DMS153 treated with DMSO at 0.1 percent for 48 hours (cell line): Measurements from ENCODE around the gene ITPK1.

Source experiments
- DNase-seq: peaks from one replicate; lab custom pipeline; 2025; ENCODE audit not compliant: unreplicated experiment; lab: John Stamatoyannopoulos, UW

ITPK1 gene

DNA sequence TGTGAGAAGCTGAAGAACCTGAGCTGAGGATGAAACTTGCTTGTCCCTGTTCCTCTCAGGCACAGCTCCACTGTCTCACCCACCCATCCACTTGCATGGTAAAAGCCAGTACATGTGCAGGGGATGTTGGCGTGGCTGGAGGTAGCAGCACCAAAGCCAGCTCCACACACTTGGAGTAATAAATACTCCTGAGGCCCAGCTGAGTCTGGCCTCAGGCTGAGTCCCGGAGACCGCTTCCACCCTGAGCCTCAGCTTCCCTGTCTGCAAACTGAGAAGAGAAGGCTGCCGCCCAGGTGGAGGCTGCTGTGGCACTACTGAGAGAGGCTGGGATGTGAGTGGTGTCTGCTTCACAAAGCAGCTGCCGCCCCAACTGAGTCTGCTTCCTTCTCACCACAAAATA is 173.6 kb downstream of the ITPK1 start:
- DNase-seq = no peak

DNA sequence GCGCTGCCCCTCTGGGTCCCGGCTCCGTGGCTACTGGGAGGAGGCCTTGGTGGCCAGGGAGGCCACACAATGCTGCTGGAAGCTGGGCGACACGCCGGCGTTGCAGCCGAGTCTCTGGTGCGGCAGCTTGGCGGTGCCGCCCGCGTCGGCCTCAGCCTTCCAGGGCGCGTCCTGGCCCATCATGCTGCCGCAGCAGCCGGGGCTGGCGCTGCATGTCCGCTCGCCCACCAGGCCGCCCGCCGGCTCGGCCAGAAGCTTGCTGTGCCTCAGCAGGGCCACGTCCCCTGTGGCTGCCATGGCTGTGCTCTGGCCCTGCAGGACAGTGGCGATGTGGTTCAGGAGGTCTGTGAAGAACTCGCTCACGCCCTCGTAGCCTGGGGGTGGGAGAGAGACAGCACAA is 174.2 kb downstream of the ITPK1 start:
- no peak for DNase-seq

DNA sequence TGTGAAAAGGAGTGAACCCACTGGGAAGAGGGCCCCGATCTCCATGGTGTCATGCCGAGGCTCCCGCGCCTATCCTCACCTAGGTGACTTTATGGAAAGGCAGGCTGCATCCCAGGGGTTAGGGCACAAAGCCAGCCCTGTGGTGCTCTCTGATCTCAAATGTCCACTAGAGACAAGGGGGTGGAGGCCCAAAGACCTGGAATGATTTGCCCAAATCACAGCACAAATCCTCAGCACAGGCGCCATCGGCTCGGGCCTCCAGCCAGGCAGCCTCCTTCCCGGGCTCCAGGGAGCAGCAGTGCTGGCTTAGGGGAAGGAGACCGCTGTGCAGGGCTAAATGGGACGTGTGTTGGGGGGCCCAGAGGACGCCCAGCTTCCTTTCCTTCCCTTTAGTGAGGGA is 175.2 kb downstream of the ITPK1 start:
- no peak for DNase-seq

DNA sequence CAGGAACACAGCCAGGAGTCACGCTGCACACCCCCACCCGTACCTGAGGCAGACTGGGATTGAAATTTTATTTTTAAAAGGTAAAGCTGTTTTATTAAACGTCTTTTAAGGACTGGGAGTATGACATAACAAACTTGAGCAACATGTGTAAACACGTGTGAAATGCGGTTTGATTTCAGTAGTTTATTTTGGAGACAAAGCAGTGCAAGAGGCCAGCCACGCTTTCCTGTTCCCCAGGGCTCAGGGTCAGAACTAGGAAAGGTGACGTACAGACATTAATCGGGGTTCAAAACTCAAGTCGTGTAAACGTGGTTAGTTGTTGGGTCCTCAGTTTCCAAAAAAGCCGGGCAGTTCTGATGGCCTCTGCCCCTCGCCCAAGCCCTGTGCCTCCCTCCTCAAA is 176.0 kb downstream of the ITPK1 start:
- DNase-seq = no peak

DNA sequence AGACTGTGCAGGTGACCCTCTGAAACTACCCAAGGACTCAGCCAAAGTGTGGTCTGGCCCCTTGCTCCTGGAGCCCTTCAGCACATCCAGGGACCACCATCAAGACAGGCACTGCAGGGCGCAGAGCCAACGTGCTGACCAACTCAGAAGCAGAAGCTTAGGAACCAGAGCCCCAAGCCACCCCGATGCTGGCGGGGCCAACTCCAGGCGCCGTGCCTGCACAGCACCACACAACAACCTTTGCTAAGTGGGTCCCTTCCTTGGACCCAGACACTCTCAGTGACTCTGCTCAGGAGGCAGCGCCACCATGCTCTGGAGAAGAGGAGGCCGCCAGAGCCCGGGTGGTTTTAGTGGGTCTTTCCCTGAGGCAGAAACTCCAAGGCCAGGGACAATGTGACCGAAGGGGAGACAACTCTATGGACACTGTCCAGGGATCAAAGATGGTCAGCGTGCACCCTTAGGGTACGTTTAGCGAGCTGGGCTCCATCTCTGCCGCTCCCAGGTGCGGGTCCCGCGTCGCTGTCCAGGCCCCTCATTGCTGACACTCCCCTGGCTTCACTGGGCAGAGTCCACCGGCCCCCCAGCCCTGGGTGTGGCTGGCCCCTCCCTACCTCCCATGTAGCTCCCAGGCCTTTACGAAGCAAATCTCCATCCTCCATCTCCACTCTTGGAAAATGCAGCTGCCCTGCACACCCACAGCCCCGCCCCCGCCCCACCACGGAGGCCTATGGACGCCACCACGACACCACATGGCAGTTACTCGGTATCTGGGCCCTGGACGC is 176.6 kb downstream of the ITPK1 start:
- DNase-seq = no peak

DNA sequence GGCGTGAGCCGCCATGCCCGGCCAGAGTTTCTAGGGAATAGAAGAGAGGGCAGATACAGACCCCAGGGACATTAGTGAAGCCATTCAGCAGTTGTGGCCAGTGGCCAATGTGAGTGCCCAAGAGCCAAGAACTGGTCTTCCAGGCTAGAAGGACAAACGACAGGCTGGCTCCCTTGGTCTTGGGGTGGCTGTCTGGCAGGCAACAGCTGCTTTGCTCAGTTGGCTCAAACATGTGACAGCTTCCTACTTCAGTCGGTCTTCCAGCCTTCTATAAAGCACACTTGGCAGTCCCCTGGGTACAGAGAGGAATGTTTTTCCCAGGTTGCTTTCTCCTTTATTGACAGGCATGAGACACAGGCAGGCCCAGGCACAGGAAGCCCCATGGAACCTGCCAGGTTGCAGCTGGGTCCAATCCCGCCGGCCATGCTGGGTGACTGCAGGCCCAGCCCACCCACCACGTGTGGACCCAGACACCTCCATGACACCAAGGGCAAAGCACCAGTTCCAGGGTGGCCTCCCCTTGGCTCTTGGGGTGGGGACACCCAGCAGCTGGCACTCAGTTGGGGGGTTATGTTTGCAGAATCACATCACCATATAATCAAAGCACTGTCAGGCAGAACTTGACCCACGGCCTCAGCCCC is 177.4 kb downstream of the ITPK1 start:
- DNase-seq = no peak

DNA sequence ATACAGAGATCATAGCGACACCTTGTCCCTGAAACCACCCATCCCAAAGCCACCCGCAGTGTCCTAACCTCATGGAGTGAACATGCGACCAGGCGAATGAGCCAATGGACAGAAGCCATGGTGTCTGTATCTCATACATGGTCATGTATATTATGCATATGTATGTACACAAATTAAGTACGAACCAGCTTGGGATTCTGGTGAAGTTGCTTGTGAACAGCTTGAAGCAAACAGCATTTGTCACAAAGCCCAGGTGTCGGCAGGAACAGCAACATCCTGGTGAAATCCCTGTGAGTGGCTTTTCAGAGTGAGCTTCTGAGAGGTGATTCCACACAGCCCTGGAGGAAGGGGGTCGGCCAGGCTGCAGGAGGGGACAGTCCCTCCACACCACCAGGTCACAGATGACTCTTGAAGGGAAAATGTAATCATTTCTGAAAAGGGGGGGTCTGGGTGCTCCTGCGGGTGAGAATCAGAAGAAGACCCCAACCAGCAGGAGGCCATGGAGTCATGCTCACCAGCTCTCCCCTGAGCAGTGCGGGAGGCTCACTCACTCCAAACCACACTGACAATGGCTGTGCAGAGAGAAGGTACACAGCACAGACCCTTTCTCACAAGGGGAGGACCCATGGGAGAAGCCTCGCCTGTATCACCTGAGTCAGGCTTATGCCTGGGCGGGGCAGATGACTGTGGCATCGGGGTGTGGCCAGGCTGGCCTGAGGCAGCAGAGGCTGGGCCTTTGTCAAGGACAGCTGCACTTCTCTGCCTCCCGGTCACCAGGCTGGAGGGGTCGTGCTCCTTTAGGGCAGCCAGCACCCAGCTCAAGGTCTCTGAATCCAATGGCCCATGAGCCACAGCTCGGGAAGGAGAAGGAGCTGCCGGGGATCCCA is 178.4 kb downstream of the ITPK1 start:
- DNase-seq = peak; percentile 43

DNA sequence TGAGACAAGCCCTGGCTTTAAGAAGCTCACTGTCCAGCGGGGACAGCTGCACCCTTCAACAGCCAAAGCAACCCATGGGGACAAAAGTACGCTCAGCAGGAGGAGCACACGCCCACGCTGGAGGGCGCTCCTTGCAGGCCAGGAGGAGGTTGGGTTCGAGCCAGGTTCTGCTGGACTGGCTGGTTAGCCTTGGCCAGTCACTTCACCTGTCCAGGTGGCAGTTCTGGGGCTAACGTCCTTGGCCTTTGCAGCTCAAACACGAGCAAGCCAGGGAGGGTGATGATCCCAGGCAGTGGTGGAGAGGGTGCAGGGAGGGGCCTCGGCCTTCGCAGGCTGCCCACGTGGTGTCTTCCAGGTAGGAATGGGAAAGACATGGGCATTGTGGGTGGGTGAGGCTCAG is 179.6 kb downstream of the ITPK1 start:
- DNase-seq = no peak

DNA sequence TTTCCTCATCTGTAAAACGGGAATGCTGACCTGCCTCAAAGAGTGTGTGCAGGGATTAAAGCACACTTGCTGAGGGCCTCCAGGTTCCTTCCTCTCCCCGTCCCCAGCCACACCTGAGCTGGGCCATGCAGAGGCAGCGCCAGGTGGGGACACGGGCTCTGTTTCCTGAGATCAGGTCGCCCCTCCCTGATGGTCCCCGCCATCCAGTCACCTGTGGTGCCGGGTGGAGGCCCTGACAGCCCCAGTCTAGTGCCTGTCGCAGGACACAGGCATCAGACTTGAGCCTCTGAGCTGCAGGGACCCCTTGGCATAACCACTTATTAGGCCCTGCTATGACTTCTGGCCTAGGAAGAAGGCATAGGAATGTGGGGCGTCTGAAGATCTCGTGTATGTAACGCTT is 180.3 kb downstream of the ITPK1 start:
- no peak for DNase-seq

DNA sequence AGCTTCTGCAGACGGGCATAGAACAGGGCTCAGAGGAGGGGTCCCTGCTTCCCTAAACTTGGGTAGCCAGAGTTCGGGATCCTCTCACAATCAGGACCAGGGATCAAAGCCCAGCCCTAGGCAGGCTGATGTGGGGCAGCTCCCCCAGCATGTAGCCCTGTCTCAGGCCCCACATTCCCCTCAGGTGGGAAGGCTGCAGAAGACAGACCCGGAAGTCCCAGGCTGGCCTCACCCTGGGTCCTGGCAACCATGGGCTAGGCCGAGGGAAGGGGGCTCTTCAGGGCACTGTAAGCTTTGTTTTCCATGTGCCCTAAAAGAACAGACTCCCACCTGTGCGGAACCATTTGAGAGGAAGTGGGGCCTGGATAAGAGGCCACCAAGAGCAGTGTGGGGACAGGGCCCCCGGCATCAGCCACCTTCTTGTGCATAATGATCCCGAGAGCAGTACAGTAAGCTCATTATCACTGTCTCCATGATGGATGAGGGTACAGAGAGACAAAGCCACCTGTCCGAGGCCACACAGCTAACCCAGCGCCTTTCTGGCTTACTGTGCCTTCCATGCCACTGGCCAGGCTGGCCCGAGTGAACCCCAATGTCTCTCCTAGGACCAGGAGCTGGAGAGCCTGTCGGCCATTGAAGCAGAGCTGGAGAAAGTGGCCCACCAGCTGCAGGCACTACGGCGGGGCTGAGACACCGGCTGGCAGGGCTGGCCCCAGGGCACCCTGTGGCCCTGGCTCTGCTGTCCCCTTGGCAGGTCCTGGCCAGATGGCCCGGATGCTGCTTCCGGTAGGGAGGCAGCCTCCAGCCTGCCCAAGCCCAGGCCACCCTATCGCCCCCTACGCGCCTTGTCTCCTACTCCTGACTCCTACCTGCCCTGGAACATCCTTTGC is 181.3 kb downstream of the ITPK1 start:
- DNase-seq = no peak

DNA sequence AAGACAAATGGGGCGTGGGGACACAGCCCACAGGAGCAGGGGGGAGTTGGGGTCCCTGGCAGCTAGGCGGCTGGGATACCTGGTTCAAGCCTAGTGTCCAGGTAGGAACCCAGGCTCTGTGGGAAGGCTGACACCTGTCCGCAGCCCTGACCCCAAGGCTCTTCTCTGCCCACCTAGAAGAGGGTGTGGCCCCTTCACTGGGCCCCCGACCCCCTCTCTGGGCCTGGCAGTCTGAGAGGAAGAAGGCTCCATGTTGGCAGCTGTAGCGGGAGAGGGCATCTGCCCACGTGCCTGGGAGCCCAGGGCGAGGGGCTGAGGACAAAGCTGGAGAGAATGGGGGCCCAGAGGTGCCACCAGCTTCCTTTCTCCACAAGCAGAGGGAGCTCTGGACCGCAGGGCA is 182.2 kb downstream of the ITPK1 start:
- DNase-seq = no peak

DNA sequence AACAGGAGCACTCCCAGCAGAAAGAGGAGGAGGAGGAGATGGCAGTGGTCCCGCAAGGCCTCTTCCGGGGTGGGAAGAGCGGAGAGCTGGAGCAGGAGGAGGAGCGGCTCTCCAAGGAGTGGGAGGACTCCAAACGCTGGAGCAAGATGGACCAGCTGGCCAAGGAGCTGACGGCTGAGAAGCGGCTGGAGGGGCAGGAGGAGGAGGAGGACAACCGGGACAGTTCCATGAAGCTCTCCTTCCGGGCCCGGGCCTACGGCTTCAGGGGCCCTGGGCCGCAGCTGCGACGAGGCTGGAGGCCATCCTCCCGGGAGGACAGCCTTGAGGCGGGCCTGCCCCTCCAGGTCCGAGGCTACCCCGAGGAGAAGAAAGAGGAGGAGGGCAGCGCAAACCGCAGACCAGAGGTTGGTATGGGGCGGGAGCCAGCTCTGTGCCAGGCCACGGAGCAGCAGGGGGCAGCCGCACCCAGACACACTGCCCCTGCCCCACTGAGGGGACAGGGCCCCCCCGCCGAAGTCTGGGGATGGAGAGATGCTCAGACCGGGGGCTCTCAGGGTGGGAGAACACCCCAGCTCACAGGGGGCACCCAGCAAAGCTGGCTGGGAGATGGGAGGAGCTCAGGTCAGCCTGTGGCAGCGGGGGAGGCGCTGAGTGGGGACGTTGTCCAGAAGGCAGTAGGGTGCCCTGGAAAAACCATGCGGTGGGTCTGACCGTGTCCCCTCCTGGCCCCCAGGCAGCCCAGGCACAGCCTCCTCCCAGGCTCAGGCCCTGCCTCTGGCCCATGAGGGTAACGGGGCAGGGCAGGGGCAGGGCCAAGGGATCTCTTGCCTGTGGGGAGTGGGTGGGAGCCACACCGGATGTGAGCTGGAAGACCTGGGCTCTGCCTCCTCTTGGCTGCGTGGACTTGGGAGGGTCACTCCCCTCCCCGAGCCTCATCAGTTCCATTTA is 183.0 kb downstream of the ITPK1 start:
- DNase-seq = no peak

DNA sequence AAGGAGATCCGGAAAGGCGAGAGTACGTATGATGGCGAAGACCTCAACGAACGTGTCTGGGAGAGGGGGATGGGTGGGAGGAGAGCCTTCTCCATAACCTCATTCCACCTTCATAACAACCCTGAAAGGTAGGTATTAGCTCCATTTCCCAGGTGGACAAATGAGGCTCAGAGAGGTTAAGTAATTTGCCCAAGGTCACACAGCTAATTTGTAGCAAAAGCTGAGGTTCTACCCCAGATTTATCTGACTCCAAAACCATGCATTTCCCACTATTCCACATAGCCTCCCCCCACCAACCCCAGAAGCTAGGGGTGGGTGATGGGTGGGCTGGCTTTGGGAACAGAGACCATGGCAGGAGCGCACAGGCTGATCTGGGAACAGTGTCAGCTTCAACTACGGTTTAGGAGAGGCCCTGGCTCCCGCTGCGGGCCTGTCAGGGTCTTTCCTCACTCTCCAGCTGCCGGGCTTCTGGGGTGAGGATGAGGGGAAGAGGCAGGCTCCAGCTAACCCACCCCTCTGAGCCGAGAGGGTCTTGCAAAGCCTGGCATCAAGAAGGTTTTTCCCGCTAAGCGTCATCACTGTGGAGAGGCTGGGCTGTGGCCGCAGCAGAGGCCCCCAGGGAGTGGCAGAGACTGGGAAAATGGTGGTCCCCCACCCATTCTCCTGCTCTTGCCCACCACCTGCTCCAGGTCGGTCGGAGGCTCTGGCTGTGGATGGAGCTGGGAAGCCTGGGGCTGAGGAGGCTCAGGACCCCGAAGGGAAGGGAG is 183.9 kb downstream of the ITPK1 start:
- no peak for DNase-seq

DNA sequence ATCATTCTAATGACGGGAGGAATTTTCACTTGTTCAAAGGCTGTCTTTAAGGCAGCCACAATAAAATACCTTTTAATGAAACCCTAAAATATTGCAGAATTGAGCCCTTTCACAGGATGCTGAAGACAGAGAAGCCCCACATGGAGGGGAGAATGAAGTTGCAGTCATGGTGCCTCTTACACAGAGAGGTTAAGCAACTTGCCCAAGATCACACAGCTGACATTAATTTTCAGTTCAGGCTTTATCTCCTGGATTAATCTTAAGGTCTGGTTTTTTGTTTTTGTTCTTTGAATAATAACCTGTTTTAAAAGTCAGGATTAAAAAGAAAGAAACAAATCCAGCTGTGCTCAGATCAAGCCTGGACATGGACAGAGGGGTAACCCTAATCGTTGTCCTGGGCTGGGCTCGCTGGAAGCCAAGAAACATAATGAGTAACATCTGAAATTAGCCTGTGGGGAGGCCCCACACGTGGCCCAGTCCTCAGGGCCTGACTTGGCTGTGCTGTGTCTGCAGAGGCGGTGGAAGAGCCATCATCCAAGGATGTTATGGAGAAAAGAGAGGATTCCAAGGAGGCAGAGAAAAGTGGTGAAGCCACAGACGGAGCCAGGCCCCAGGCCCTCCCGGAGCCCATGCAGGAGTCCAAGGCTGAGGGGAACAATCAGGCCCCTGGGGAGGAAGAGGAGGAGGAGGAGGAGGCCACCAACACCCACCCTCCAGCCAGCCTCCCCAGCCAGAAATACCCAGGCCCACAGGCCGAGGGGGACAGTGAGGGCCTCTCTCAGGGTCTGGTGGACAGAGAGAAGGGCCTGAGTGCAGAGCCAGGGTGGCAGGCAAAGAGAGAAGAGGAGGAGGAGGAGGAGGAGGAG is 184.8 kb downstream of the ITPK1 start:
- no peak for DNase-seq

DNA sequence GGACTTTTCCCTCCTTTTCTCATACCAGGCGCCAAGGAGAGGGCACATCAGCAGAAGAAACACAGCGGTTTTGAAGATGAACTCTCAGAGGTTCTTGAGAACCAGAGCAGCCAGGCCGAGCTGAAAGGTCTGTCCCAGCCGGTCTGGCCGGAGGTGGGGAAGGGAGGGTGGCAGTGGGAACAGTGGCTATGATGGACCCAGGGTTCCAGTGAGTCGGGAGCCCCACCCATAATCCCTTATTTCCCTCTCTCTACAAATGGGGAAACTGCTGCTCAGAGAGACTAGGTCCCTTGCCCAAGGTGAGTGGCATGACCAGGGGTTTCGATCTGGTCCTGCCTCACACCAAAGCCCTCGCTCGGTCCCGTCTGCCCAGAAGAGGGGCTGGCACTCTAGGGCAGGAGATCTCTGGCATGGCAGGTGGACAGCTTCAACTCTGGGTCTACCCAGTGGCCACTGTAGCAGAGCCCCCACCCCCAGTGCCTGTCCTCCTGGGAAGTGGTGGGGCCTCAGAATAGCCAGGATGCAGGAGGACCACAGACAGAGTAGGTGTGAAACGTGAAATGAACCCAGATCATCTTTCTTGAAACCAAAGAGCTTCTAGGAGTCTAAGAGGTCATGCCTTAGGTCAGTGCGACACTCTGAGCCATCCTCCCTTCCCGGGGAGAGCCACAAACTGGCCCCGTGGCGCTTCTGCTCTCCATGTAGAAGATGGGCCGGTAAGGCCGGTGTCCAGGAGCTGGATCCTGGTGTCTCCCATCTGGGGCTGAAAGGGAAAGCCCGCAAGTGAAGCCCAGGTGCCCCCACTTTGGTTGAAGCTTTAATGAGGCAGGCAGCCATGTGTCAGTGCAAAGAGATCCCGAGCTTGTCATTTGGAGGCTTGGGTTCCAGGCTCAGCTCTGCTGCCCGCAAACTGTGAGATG is 185.8 kb downstream of the ITPK1 start:
- no peak for DNase-seq

DNA sequence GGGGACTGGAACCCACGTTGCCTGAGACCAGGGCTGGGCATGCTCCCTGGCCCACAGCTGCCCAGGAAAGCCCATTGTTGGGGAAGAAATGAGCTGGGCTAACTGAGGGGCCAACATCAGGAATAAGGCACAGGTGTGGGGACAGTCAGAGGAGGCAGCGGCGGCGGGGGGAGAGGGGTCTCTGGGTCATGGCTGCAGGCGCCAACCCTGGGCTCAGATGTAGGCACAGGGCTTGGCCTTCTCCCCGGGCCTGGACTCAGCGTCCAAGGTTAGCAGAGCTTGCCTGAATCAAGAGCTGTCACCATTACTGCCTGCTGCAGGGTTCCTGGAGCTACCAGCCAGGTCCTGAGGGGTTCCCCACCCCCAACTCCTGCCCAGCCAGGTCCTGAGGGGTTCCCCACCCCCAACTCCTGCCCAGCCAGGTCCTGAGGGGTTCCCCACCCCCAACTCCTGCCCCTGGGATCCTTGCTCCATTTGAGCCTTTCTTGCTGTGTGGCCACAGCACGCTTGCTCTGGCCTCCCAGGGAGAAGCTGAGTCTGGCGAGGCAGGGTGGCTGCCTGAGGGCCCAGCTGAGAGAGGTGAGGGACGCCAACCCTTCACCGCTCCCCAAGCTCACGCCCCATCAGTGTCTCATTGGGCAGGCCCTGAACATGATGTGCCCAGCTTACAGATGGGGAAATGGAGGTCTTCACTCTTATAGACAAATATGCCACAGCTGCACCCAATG is 186.6 kb downstream of the ITPK1 start:
- DNase-seq = no peak
